Hepatocyte (in vitro differentiated cells): ENCODE results near the gene ANXA1. TPM values are rescaled to one million over a fixed set of nuclear protein-coding genes. Genes with fewer than 3 reads are reported as not detected.

Source experiments
- DNase-seq: peaks from one replicate; pipeline ENCODE4 v3.0.0-alpha.2; 2016; ENCODE audit warnings: low spot score
- H2AFZ ChIP-seq: fragments of 200-600 bp; sonication (generic); 2 replicates; pipeline ENCODE4 v1.6.0; 2016; ENCODE audit warnings: antibody characterized with exemption, mild to moderate bottlenecking
- H3K27ac ChIP-seq: fragments of 200-600 bp; sonication (generic); 2 replicates; pipeline ENCODE4 v1.5.1; 2016; ENCODE audit warnings: mild to moderate bottlenecking
- H3K27me3 ChIP-seq: fragments of 200-600 bp; sonication (generic); 2 replicates; pipeline ENCODE4 v1.6.1; 2016
- H3K36me3 ChIP-seq: fragments of 200-600 bp; sonication (generic); replicated peaks from 2 replicates; pipeline ENCODE4 v1.5.1; 2016; ENCODE audit warnings: low read depth; ENCODE audit not compliant: insufficient read depth
- H3K4me1 ChIP-seq: fragments of 200-600 bp; sonication (generic); 2 replicates; pipeline ENCODE4 v1.5.1; 2016; ENCODE audit warnings: mild to moderate bottlenecking, moderate library complexity; ENCODE audit not compliant: insufficient read depth
- H3K4me2 ChIP-seq: fragments of 200-600 bp; sonication (generic); 2 replicates; pipeline ENCODE4 v1.6.0; 2016
- H3K4me3 ChIP-seq: fragments of 200-600 bp; sonication (generic); 2 replicates; pipeline ENCODE4 v1.5.1; 2016; ENCODE audit warnings: mild to moderate bottlenecking
- H3K79me2 ChIP-seq: fragments of 200-600 bp; sonication (generic); 2 replicates; pipeline ENCODE4 v1.6.0; 2017; ENCODE audit warnings: mild to moderate bottlenecking
- H3K9me2 ChIP-seq: fragments of 200-600 bp; sonication (generic); replicated peaks from 2 replicates; pipeline ENCODE4 v1.6.0; 2017; ENCODE audit warnings: mild to moderate bottlenecking; ENCODE audit not compliant: insufficient read depth
- H3K9me3 ChIP-seq: fragments of 200-600 bp; sonication (generic); 2 replicates; pipeline ENCODE4 v1.5.1; 2016; ENCODE audit warnings: low read depth, mild to moderate bottlenecking
- H4K20me1 ChIP-seq: fragments of 200-600 bp; sonication (generic); 2 replicates; pipeline ENCODE4 v1.6.0; 2016; ENCODE audit warnings: mild to moderate bottlenecking; ENCODE audit not compliant: insufficient read depth, poor library complexity, severe bottlenecking
- EZH2 ChIP-seq: fragments of 200-600 bp; sonication (generic); IDR thresholded peaks from 2 replicates; pipeline ENCODE4 v1.6.1; 2016; ENCODE audit warnings: antibody characterized with exemption, mild to moderate bottlenecking, borderline replicate concordance
- EZH2phosphoT487 ChIP-seq: fragments of 200-600 bp; sonication (generic); IDR thresholded peaks from one replicate; pipeline ENCODE4 v1.6.1; 2018; ENCODE audit warnings: antibody characterized with exemption, mild to moderate bottlenecking, low read depth, moderate library complexity; ENCODE audit not compliant: unreplicated experiment, severe bottlenecking
- WGBS: methylation state at CpG from one replicate; pipeline ENCODE4 v1.1.6; 2016; ENCODE audit warnings: low lambda C conversion rate; ENCODE audit errors: missing lambda C conversion rate; 5-methylcytosine and 5-hydroxymethylcytosine counted together
- polyA plus RNA-seq: library from polyadenylated mRNA; unstranded; fragments of >200 nt; fragmentation: Nextera tagmentation; extraction: Ambion mirVana; gene quantifications from 2 replicates; pipeline ENCODE4 v1.2.1, GENCODE V29; 2016
- total RNA-seq: library from RNA; depleted of rRNA; stranded (reverse); fragments of >200 nt; gene quantifications from 2 replicates; pipeline ENCODE4 v1.2.3, GENCODE V29; 2014
- TF ChIP-seq, protein P1 (sequence below): fragments of 200-600 bp; sonication (generic); IDR thresholded peaks from 2 replicates; pipeline ENCODE4 v1.5.1; 2016; ENCODE audit warnings: antibody characterized with exemption, mild to moderate bottlenecking; ENCODE audit not compliant: poor library complexity

ANXA1 gene
- total and polyA plus RNA-seq, 2 experiments from 2014 or later, result 254 to 279 TPM

DNA sequence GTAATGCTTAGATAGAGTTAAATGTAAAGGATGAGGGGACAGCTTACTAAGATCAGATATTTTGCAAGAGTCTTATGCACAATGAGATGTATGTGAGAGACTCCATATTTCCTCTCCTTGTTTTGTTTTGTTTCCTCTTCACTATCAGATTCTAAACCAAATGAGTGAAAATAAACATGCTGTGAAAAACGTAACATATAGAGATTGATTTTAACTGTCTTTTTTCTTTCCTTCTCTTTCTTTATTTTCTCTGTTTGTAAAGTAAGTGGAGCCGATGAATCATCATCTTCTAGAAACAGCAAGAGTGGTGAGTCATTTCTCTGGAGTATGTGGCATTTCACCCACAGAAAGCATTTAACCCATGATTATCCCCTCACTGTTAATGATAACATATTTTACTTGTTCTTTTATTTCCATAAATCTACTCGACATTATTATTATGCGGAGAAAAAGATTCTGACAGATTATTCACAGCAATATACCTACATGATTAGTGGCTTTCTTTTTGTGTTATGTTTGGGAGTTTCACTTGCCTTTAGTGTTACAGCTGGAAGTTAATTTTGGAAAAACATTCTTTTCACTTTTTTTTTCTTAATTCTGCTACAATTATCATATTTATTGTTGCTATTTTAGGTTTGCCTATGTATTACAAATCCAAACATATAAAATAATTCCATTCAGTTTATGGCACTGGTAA, 2.1 kb upstream of the ANXA1 start:
- H3K4me1 ChIP-seq, result peaks cover 28% of the 10 kb centered on the region
- TF ChIP-seq EZH2phosphoT487, result no peak
- TF ChIP-seq EZH2, result no peak
- TF ChIP-seq, protein P1, sequence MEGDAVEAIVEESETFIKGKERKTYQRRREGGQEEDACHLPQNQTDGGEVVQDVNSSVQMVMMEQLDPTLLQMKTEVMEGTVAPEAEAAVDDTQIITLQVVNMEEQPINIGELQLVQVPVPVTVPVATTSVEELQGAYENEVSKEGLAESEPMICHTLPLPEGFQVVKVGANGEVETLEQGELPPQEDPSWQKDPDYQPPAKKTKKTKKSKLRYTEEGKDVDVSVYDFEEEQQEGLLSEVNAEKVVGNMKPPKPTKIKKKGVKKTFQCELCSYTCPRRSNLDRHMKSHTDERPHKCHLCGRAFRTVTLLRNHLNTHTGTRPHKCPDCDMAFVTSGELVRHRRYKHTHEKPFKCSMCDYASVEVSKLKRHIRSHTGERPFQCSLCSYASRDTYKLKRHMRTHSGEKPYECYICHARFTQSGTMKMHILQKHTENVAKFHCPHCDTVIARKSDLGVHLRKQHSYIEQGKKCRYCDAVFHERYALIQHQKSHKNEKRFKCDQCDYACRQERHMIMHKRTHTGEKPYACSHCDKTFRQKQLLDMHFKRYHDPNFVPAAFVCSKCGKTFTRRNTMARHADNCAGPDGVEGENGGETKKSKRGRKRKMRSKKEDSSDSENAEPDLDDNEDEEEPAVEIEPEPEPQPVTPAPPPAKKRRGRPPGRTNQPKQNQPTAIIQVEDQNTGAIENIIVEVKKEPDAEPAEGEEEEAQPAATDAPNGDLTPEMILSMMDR, result no peak
- no peaks in the 10 kb centered on the region for H3K9me3 ChIP-seq
- H4K20me1 ChIP-seq, result no peaks in the 10 kb centered on the region
- no peak overlapping the region for H2AFZ ChIP-seq
- H3K36me3 ChIP-seq, result no peaks in the 10 kb centered on the region
- H3K27me3 ChIP-seq, result no peaks in the 10 kb centered on the region
- no peaks in the 10 kb centered on the region for H3K9me2 ChIP-seq
- peak overlapping the region; percentile 83 for H3K27ac ChIP-seq
- peak overlapping the region; percentile 51 for H3K4me2 ChIP-seq
- DNase-seq, result peak; percentile 80
- 27% methylated on average over 4 of the region's 4 CpGs for WGBS
- no peak overlapping the region for H3K4me3 ChIP-seq
- peaks cover 20% of the 10 kb centered on the region for H3K79me2 ChIP-seq

DNA sequence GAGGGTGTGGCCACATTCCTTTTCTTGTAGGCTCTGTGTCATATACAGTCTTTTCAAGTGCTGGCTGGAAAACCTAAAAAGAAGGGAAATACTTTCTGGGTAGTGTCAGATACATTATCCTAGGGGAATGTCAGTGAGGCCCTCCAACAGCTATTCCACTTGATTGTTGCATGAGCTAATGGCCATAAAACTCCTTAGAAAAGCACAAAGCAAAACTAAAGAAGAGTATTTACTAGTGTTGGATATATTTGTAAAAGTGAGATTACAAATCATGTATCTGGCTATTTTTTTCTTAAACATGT, 829 bp downstream of the ANXA1 start:
- peaks cover 37% of the 10 kb centered on the region for H3K79me2 ChIP-seq
- peaks cover 26% of the 10 kb centered on the region for H3K4me1 ChIP-seq
- peak overlapping the region; percentile 20 for H3K4me3 ChIP-seq
- peak overlapping the region; percentile 86 for H3K27ac ChIP-seq
- H2AFZ ChIP-seq, result no peak overlapping the region
- no peaks in the 10 kb centered on the region for H3K9me2 ChIP-seq
- H3K36me3 ChIP-seq, result no peaks in the 10 kb centered on the region
- TF ChIP-seq, protein P1, result no peak
- no peak for TF ChIP-seq EZH2
- no peak for TF ChIP-seq EZH2phosphoT487
- DNase-seq, result peak; percentile 34
- H3K27me3 ChIP-seq, result no peaks in the 10 kb centered on the region
- no peaks in the 10 kb centered on the region for H4K20me1 ChIP-seq
- peak overlapping the region; percentile 64 for H3K4me2 ChIP-seq
- H3K9me3 ChIP-seq, result no peaks in the 10 kb centered on the region

DNA sequence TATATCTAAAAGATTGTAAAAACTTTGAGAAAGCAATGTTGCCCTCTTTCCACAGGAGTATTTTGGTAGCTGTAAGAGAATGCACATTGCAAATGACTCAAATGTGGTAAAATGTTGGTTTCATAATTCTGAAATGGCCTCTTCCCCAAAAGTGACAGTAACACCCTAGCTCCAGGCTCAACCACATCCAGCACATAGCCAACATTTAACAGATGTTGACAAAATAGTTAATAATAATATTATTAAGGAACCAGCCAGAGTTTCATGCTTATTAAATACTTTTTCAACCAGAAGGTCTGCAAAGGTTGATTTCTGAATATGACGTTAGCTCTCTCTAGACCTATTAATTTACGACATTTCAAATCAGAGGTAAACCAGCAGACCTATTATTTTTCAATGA, 1.3 kb downstream of the ANXA1 start:
- Histone ChIP-seq H3K4me1 (peaks cover 26% of the 10 kb centered on the region), H3K4me3 (no peak overlapping the region), H3K9me3 (no peaks in the 10 kb centered on the region), H3K4me2 (peak overlapping the region; percentile 64), H3K27ac (peak overlapping the region; percentile 86), H3K27me3 (no peaks in the 10 kb centered on the region), H3K9me2 (no peaks in the 10 kb centered on the region), H2AFZ (no peak overlapping the region), H4K20me1 (no peaks in the 10 kb centered on the region), H3K36me3 (no peaks in the 10 kb centered on the region), H3K79me2 (peaks cover 37% of the 10 kb centered on the region)
- 74% methylated on average over 2 of the region's 2 CpGs for WGBS
- no peak for DNase-seq
- TF ChIP-seq EZH2phosphoT487 (no peak), EZH2 (no peak)
- TF ChIP-seq, protein P1, result no peak
